IMR-90 (cell line): ENCODE results near the gene UCKL1. TPM values are rescaled to one million over a fixed set of nuclear protein-coding genes. Genes with fewer than 3 reads are reported as not detected.

Experiments
- ATAC-seq: fragments of 200-7000 bp; cut with Tn5 transposase; 2 replicates; pipeline ENCODE4 v1.9.1; 2020; ENCODE audit warnings: low read depth, mild to moderate bottlenecking, moderate library complexity
- BruUV-seq: library from RNA; stranded (reverse); fragments of 400-500 nt; replicated peaks from 2 replicates; lab custom pipeline; 2021; lab: Mats Ljungman, UMichigan
- CTCF ChIA-PET: fragments of 300-600 bp; formaldehyde crosslinking; extraction: SDS; loops from one replicate; lab custom pipeline; 2021; ENCODE audit warnings: antibody characterized with exemption; lab: Yijun Ruan, JAX
- POLR2A ChIA-PET: fragments of 300-600 bp; sonication (Branson Sonifier 250); formaldehyde crosslinking; loops from one replicate; lab custom pipeline; 2022; ENCODE audit warnings: antibody characterized with exemption; ENCODE audit not compliant: unreplicated experiment; lab: Charles Lee
- DNase-seq: peaks from one replicate; pipeline ENCODE4 v3.0.0; 2013
- H2AFZ ChIP-seq: replicated peaks from 2 replicates; pipeline ENCODE3; 2013; ENCODE audit warnings: low read length, mild to moderate bottlenecking; ENCODE audit not compliant: poor library complexity
- H2AK5ac ChIP-seq: 2 replicates; pipeline ENCODE4 v1.6.1; 2013; ENCODE audit warnings: low read depth, low read length, inconsistent platforms
- H2AK9ac ChIP-seq: replicated peaks from 2 replicates; pipeline ENCODE3; 2013; ENCODE audit warnings: mild to moderate bottlenecking, low read depth, low read length, moderate library complexity; ENCODE audit not compliant: poor library complexity
- H2BK120ac ChIP-seq: 2 replicates; pipeline ENCODE4 v1.6.1; 2013; ENCODE audit warnings: low read depth, low read length, inconsistent platforms
- H2BK15ac ChIP-seq: 3 replicates; pipeline ENCODE4 v1.6.1; 2013; ENCODE audit warnings: low read depth, low read length, inconsistent platforms
- H2BK20ac ChIP-seq: 2 replicates; pipeline ENCODE4 v1.6.1; 2013; ENCODE audit warnings: low read depth, mild to moderate bottlenecking, inconsistent platforms, low read length, moderate library complexity
- H2BK5ac ChIP-seq: 2 replicates; pipeline ENCODE4 v1.6.1; 2013; ENCODE audit warnings: mild to moderate bottlenecking, low read depth, low read length, inconsistent platforms; ENCODE audit not compliant: poor library complexity, severe bottlenecking
- H3K14ac ChIP-seq: replicated peaks from 2 replicates; pipeline ENCODE4 v1.6.1; 2013; ENCODE audit warnings: low read depth, low read length, inconsistent platforms
- H3K18ac ChIP-seq: 2 replicates; pipeline ENCODE4 v1.6.1; 2013; ENCODE audit warnings: low read depth, low read length, control low read depth
- H3K23ac ChIP-seq: 2 replicates; pipeline ENCODE4 v1.6.1; 2013; ENCODE audit warnings: low read depth, low read length, inconsistent platforms
- H3K27ac ChIP-seq: 2 replicates; pipeline ENCODE4 v1.5.1; 2013; ENCODE audit warnings: mild to moderate bottlenecking, control low read depth, low read length; ENCODE audit not compliant: insufficient read depth
- H3K27me3 ChIP-seq: 2 replicates; pipeline ENCODE4 v1.6.1; 2013; ENCODE audit warnings: low read length; ENCODE audit not compliant: control insufficient read depth, insufficient read depth
- H3K36me3 ChIP-seq: 2 replicates; pipeline ENCODE4 v1.6.1; 2013; ENCODE audit warnings: low read length, mixed read lengths; ENCODE audit not compliant: control insufficient read depth, insufficient read depth
- H3K4ac ChIP-seq: 2 replicates; pipeline ENCODE4 v1.6.1; 2013; ENCODE audit warnings: low read depth, low read length, inconsistent platforms
- H3K4me1 ChIP-seq: 2 replicates; pipeline ENCODE4 v1.6.1; 2013; ENCODE audit warnings: low read length, mixed read lengths; ENCODE audit not compliant: control insufficient read depth, insufficient read depth
- H3K4me2 ChIP-seq: 2 replicates; pipeline ENCODE4 v1.6.1; 2013; ENCODE audit warnings: low read depth, mild to moderate bottlenecking, control low read depth, low read length, moderate library complexity
- H3K4me3 ChIP-seq: 2 replicates; pipeline ENCODE4 v1.5.1; 2013; ENCODE audit warnings: low read depth, mild to moderate bottlenecking, control low read depth, low read length, moderate library complexity; ENCODE audit not compliant: insufficient read depth
- H3K56ac ChIP-seq: 2 replicates; pipeline ENCODE4 v1.6.1; 2013; ENCODE audit warnings: low read length, inconsistent platforms; ENCODE audit not compliant: insufficient read depth; ENCODE audit errors: extremely low read depth
- H3K79me1 ChIP-seq, 2 experiments: 2 replicates each; pipeline ENCODE4 v1.6.1; 2013; ENCODE audit warnings: low read length in 2 of 2, inconsistent platforms in 1 of 2, low read depth in 1 of 2
- H3K9ac ChIP-seq: 2 replicates; pipeline ENCODE4 v1.6.1; 2013; ENCODE audit warnings: low read depth, low read length, control low read depth
- H3K9me1 ChIP-seq: 2 replicates; pipeline ENCODE4 v1.6.1; 2013; ENCODE audit warnings: low read length, inconsistent platforms; ENCODE audit not compliant: insufficient read depth
- H3K9me3 ChIP-seq: 2 replicates; pipeline ENCODE4 v1.6.1; 2013; ENCODE audit warnings: low read length; ENCODE audit not compliant: control insufficient read depth, insufficient read depth
- H4K20me1 ChIP-seq: 2 replicates; pipeline ENCODE4 v1.6.1; 2013; ENCODE audit warnings: low read length, inconsistent platforms; ENCODE audit not compliant: insufficient read depth
- H4K5ac ChIP-seq: 2 replicates; pipeline ENCODE4 v1.6.1; 2013; ENCODE audit warnings: mild to moderate bottlenecking, low read depth, low read length, control low read depth
- H4K8ac ChIP-seq, 2 experiments: 2 replicates each; pipeline ENCODE4 v1.6.1; 2013; ENCODE audit warnings: low read depth in 2 of 2, low read length in 2 of 2, control low read depth in 1 of 2, inconsistent platforms in 1 of 2
- H4K91ac ChIP-seq: 2 replicates; pipeline ENCODE4 v1.6.1; 2013; ENCODE audit warnings: low read depth, low read length, inconsistent platforms; ENCODE audit not compliant: insufficient read depth
- NFE2L2 ChIP-seq: fragments of 150-350 bp; IDR thresholded peaks from 2 replicates; pipeline ENCODE4 v1.6.1; 2016; ENCODE audit warnings: low read depth, mild to moderate bottlenecking, low read length
- POLR2A ChIP-seq: IDR thresholded peaks from 2 replicates; pipeline ENCODE4 v1.6.1; 2012; ENCODE audit warnings: mild to moderate bottlenecking, low read depth, low read length
- RFX5 ChIP-seq: IDR thresholded peaks from 2 replicates; pipeline ENCODE4 v1.8.0; 2012; ENCODE audit warnings: low read depth, mild to moderate bottlenecking, low read length, moderate library complexity
- USF2 ChIP-seq: fragments of 150-350 bp; IDR thresholded peaks from 2 replicates; pipeline ENCODE4 v1.6.1; 2017; ENCODE audit warnings: mild to moderate bottlenecking, antibody characterized with exemption, low read length, low read depth
- WGBS, 2 experiments: methylation state at CpG; one replicate each; pipeline versions ENCODE4 v1.1.5 to v1.1.7; 2013; ENCODE audit warnings: missing lambda C conversion rate in 2 of 2; ENCODE audit not compliant: insufficient read length in 1 of 2; ENCODE audit errors: extremely low coverage in 2 of 2; 5-methylcytosine and 5-hydroxymethylcytosine counted together
- dilution Hi-C: fragments of 300-500 bp; cut with HindIII; formaldehyde crosslinking; loops from one replicate; pipeline ENCODE4 v1.14.3; 2018; ENCODE audit warnings: low sequenced_read_pairs; ENCODE audit not compliant: unreplicated experiment
- in situ Hi-C: fragments of 300-500 bp; cut with MboI; formaldehyde crosslinking; loops from 3 replicates; pipeline ENCODE4 v1.14.3; 2019; ENCODE audit warnings: low sequenced_read_pairs, inconsistent platforms, mixed read lengths
- intact Hi-C: fragments of 100-400 bp; cut with micrococcal nuclease; formaldehyde crosslinking; loops from 2 replicates; pipeline ENCODE4 v1.10.0; 2022
- polyA plus RNA-seq, 3 experiments: library from polyadenylated mRNA; depleted of rRNA; stranded (reverse); fragments of >200 nt; gene quantifications; 2 replicates each; pipeline ENCODE4 v1.2.3, GENCODE V29; 2012; ENCODE audit warnings: low replicate concordance in 1 of 3
- total RNA-seq: library from RNA; depleted of rRNA; stranded (reverse); fragments of >200 nt; gene quantifications from 2 replicates; pipeline ENCODE4 v1.2.3, GENCODE V29; 2012

UCKL1 gene
- total and polyA plus RNA-seq, 2 of the 4 experiments (the other 2 are of a cell fraction): 16.7 to 54.7 TPM

- in situ Hi-C loops: no loop called here
- Histone ChIP-seq H3K23ac (no peak overlapping the region), H2AK5ac (no peak overlapping the region), H3K4me1 (peaks cover 4% of the 10 kb centered on the region; the same call in 1 of the 2 replicates), H3K27ac (no peak overlapping the region), H3K36me3 (peaks cover 9% of the 10 kb centered on the region), H2BK15ac (no peak overlapping the region), H3K14ac (no peak overlapping the region), H4K91ac (no peak overlapping the region), H2AK9ac (no peak overlapping the region), H3K9ac (no peak overlapping the region), H3K4me3 (no peak overlapping the region), H2BK20ac (no peak overlapping the region), H3K27me3 (no peaks in the 10 kb centered on the region), H4K5ac (no peak overlapping the region), H2BK5ac (no peak overlapping the region), H3K79me1 (peaks cover 17 to 60% of the 10 kb centered on the region in 2 experiments), H2AFZ (no peak overlapping the region), H4K20me1 (peaks cover 69% of the 10 kb centered on the region), H3K4ac (no peak overlapping the region), H3K4me2 (no peak overlapping the region), H3K18ac (no peak overlapping the region), H2BK120ac (no peak overlapping the region), H3K9me1 (no peaks in the 10 kb centered on the region), H3K56ac (no peak overlapping the region), H4K8ac (no peak overlapping the region), H3K9me3 (0 out of 2 replicates have a peak, but pooled peaks cover 2% of the 10 kb centered on the region)
- intact Hi-C loops: no loop called here
- DNase-seq (no peak), ATAC-seq (no peak)
- TF ChIP-seq POLR2A: no peak
- TF ChIP-seq NFE2L2: no peak
- TF ChIP-seq USF2: no peak
- no peak for TF ChIP-seq RFX5
- 90% methylated on average over 2 of the region's 6 CpGs; no CpG with 5 or more reads in 1 of the 2 experiments for WGBS, 2 experiments
- dilution Hi-C loops: no loop called here
- BruUV-seq: TSS peak; percentile 21
- ChIA-PET CTCF (interaction anchor here (0.6 kb wide), 1 partner anchor 20 kb away, joined by 3 read pairs; no protein-coding TSS in a partner anchor), POLR2A (no interaction called here)
Measured at GRCh38 chr20:63915471-63915870, 40.7 kb downstream of the UCKL1 start.
